H9 (cell line): ENCODE results near the gene CDC25C. TPM values are rescaled to one million over a fixed set of nuclear protein-coding genes. Genes with fewer than 3 reads are reported as not detected.

Experiments
- DNase-seq: peaks from one replicate; pipeline ENCODE4 v3.0.0-alpha.2; 2017
- H2AFZ ChIP-seq: one replicate; pipeline ENCODE4 v1.6.1; 2013; ENCODE audit warnings: mild to moderate bottlenecking, low read length, control low read depth, moderate library complexity
- H2AK5ac ChIP-seq: 2 replicates; pipeline ENCODE4 v1.6.1; 2013; ENCODE audit warnings: low read length, control low read depth, mixed read lengths; ENCODE audit not compliant: insufficient read length
- H2BK120ac ChIP-seq: one replicate; pipeline ENCODE4 v1.6.1; 2013; ENCODE audit warnings: low read depth, mild to moderate bottlenecking, low read length, control low read depth, inconsistent platforms; ENCODE audit not compliant: poor library complexity, severe bottlenecking
- H2BK12ac ChIP-seq: 2 replicates; pipeline ENCODE4 v1.6.1; 2013; ENCODE audit warnings: low read length, control low read depth, mixed read lengths, low read depth; ENCODE audit not compliant: insufficient read length
- H2BK15ac ChIP-seq: 2 replicates; pipeline ENCODE4 v1.6.1; 2013; ENCODE audit warnings: low read depth, low read length, control low read depth
- H2BK20ac ChIP-seq: one replicate; pipeline ENCODE4 v1.6.1; 2013; ENCODE audit warnings: low read depth, mild to moderate bottlenecking, low read length, control low read depth, inconsistent platforms; ENCODE audit not compliant: poor library complexity, severe bottlenecking
- H2BK5ac ChIP-seq: 2 replicates; pipeline ENCODE4 v1.6.1; 2013; ENCODE audit warnings: low read length, control low read depth, mixed read lengths; ENCODE audit not compliant: insufficient read length
- H3K14ac ChIP-seq: 2 replicates; pipeline ENCODE4 v1.6.1; 2013; ENCODE audit warnings: low read length, control low read depth; ENCODE audit not compliant: insufficient read depth
- H3K18ac ChIP-seq: 2 replicates; pipeline ENCODE4 v1.6.1; 2013; ENCODE audit warnings: low read depth, mild to moderate bottlenecking, mixed read lengths, low read length, control low read depth; ENCODE audit not compliant: insufficient read length
- H3K23ac ChIP-seq: 2 replicates; pipeline ENCODE4 v1.6.1; 2013; ENCODE audit warnings: low read length, control low read depth, mixed read lengths, low read depth; ENCODE audit not compliant: insufficient read length
- H3K23me2 ChIP-seq: 2 replicates; pipeline ENCODE4 v1.6.1; 2013; ENCODE audit warnings: low read depth, mild to moderate bottlenecking, mixed read lengths, low read length, control low read depth; ENCODE audit not compliant: insufficient read length, poor library complexity, severe bottlenecking
- H3K27ac ChIP-seq: 2 replicates; pipeline ENCODE4 v1.5.1; 2013; ENCODE audit warnings: low read length, control low read depth, mixed read lengths, low read depth; ENCODE audit not compliant: insufficient read length
- H3K27me3 ChIP-seq: 2 replicates; pipeline ENCODE4 v1.6.1; 2013; ENCODE audit warnings: low read length, control low read depth, inconsistent platforms; ENCODE audit not compliant: insufficient read depth
- H3K4ac ChIP-seq: 2 replicates; pipeline ENCODE4 v1.6.1; 2013; ENCODE audit warnings: low read depth, mild to moderate bottlenecking, control low read depth, inconsistent platforms, low read length, moderate library complexity
- H3K4me1 ChIP-seq: 2 replicates; pipeline ENCODE4 v1.6.1; 2013; ENCODE audit warnings: low read length, control low read depth, inconsistent platforms; ENCODE audit not compliant: insufficient read depth
- H3K4me2 ChIP-seq: 2 replicates; pipeline ENCODE4 v1.6.1; 2013; ENCODE audit warnings: low read length, control low read depth, mixed read lengths; ENCODE audit not compliant: insufficient read length, insufficient read depth
- H3K56ac ChIP-seq: 2 replicates; pipeline ENCODE4 v1.6.1; 2013; ENCODE audit warnings: low read depth, mild to moderate bottlenecking, mixed read lengths, low read length, control low read depth; ENCODE audit not compliant: insufficient read length
- H3K79me1 ChIP-seq: 2 replicates; pipeline ENCODE4 v1.6.1; 2013; ENCODE audit warnings: low read depth, mild to moderate bottlenecking, moderate library complexity, low read length, control low read depth, inconsistent platforms; ENCODE audit not compliant: insufficient read depth, poor library complexity, severe bottlenecking
- H3K79me2 ChIP-seq: 2 replicates; pipeline ENCODE4 v1.6.1; 2013; ENCODE audit warnings: low read length, control low read depth, inconsistent platforms; ENCODE audit not compliant: insufficient read depth
- H3K9ac ChIP-seq: 2 replicates; pipeline ENCODE4 v1.6.1; 2013; ENCODE audit warnings: low read length, control low read depth, mixed read lengths; ENCODE audit not compliant: insufficient read length; ENCODE audit errors: extremely low read depth
- H3K9me3 ChIP-seq: one replicate; pipeline ENCODE4 v1.6.1; 2013; ENCODE audit warnings: low read depth, low read length, inconsistent platforms; ENCODE audit not compliant: control insufficient read depth
- H3T11ph ChIP-seq: one replicate; pipeline ENCODE4 v1.6.1; 2013; ENCODE audit warnings: mild to moderate bottlenecking, low read length, control low read depth, inconsistent platforms
- H4K20me1 ChIP-seq: one replicate; pipeline ENCODE4 v1.6.1; 2013; ENCODE audit not compliant: control insufficient read depth, insufficient read length, insufficient read depth
- H4K5ac ChIP-seq: 2 replicates; pipeline ENCODE4 v1.6.1; 2013; ENCODE audit warnings: low read depth, mild to moderate bottlenecking, mixed read lengths, low read length, control low read depth; ENCODE audit not compliant: insufficient read length
- H4K8ac ChIP-seq: replicated peaks from 2 replicates; pipeline ENCODE4 v1.6.1; 2013; ENCODE audit warnings: low read length, control low read depth, mixed read lengths, low read depth; ENCODE audit not compliant: insufficient read length
- H4K91ac ChIP-seq: 2 replicates; pipeline ENCODE4 v1.6.1; 2013; ENCODE audit warnings: low read depth, mild to moderate bottlenecking, moderate library complexity, mixed read lengths, low read length, control low read depth; ENCODE audit not compliant: insufficient read length
- H3K27ac Mint-ChIP-seq, 3 experiments: 2 replicates in 2 of 3; 3 replicates in 1 of 3; pipeline ENCODE4 v1.8.0; 2020 to 2021; ENCODE audit warnings: mixed read lengths in 3 of 3, mild to moderate bottlenecking in 1 of 3, moderate library complexity in 1 of 3
- H3K27me3 Mint-ChIP-seq: 2 replicates; pipeline ENCODE4 v1.8.0; 2021; ENCODE audit warnings: low read depth, mild to moderate bottlenecking, moderate library complexity, mixed read lengths
- H3K36me3 Mint-ChIP-seq, 3 experiments: 2 replicates in 2 of 3; 3 replicates in 1 of 3; pipeline ENCODE4 v1.8.0; 2020 to 2021; ENCODE audit warnings: low read depth in 3 of 3, mixed read lengths in 3 of 3; ENCODE audit not compliant: insufficient read depth in 1 of 3
- H3K4me1 Mint-ChIP-seq, 2 experiments: 2 replicates each; pipeline ENCODE4 v1.8.0; 2020; ENCODE audit warnings: mixed read lengths in 2 of 2
- H3K4me3 Mint-ChIP-seq, 2 experiments: 2 replicates in 1 of 2; 3 replicates in 1 of 2; pipeline ENCODE4 v1.8.0; 2020 to 2021; ENCODE audit warnings: mild to moderate bottlenecking in 2 of 2, mixed read lengths in 2 of 2, moderate library complexity in 1 of 2
- H3K9me3 Mint-ChIP-seq, 2 experiments: 2 replicates in 1 of 2; 3 replicates in 1 of 2; pipeline ENCODE4 v1.8.0; 2020; ENCODE audit warnings: mild to moderate bottlenecking in 2 of 2, mixed read lengths in 2 of 2, moderate library complexity in 1 of 2
- WGBS: extraction: QIAGEN DNeasy Blood & Tissue Kit; methylation state at CpG from one replicate; pipeline ENCODE4 v1.1.7; 2013; ENCODE audit warnings: missing lambda C conversion rate, low lambda C conversion rate, mixed read lengths; ENCODE audit not compliant: insufficient read length; ENCODE audit errors: extremely low coverage; 5-methylcytosine and 5-hydroxymethylcytosine counted together
- total RNA-seq: library from RNA; stranded (reverse); gene quantifications from 2 replicates; pipeline ENCODE4 v1.2.1, GENCODE V29; 2021
- TF ChIP-seq, protein P1 (sequence below): fragments of 200-600 bp; sonication (generic); conservative IDR thresholded peaks from 3 replicates; pipeline ENCODE4 v1.8.0; 2021; ENCODE audit warnings: antibody characterized with exemption, mild to moderate bottlenecking

CDC25C gene
- total RNA-seq, 1 experiment from 2014 or later, result 22.8 TPM

DNA sequence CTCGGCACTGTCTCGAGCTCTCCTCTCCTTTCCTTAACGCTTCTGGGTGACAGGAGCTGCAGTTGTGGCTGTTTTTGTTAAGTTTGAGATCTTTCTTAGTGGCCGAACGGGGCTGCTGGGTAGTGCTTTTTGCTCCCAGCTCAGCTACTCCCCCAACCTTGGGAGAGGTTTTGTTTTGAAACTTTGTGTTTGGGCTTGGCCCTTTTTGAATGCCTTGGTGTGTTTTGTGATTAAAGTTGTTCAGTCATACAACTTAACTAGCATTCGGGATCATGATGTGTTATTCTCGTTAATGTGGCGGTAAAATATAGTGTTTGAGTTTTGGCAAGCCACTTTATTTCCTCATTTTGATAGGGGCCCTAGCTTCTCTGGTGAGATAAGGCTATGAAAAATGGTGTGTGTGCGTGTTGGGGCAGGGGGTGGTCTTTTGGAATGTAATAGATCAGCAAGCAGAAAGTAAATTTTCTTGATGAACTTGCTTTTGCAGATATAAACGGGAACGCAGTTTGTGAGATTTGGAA is 22.0 kb upstream of the CDC25C start:
- Mint-ChIP-seq H3K36me3 (peaks cover 3 to 26% (median 17%) of the 10 kb centered on the region in 3 experiments; a peak in 6 of 7 replicates), H3K9me3 (peaks cover 0 to 4% of the 10 kb centered on the region in 2 experiments; a peak in 1 of 5 replicates), H3K4me1 (peaks cover 24 to 28% of the 10 kb centered on the region in 2 experiments), H3K27me3 (no peaks in the 10 kb centered on the region), H3K4me3 (peak overlapping the region; percentile 88 to 98), H3K27ac (peak overlapping the region; percentile 93 to 99 (median 98))
- no peaks in the 10 kb centered on the region for H4K20me1 ChIP-seq
- H3K79me1 ChIP-seq, result no peaks in the 10 kb centered on the region
- H2BK15ac ChIP-seq, result no peak overlapping the region
- peaks cover 25% of the 10 kb centered on the region; the same call in 1 of the 2 replicates for H3K79me2 ChIP-seq
- H3K27me3 ChIP-seq, result no peaks in the 10 kb centered on the region
- H3K4me2 ChIP-seq, result peak overlapping the region; percentile 88
- no peak overlapping the region for H4K91ac ChIP-seq
- TF ChIP-seq, protein P1, sequence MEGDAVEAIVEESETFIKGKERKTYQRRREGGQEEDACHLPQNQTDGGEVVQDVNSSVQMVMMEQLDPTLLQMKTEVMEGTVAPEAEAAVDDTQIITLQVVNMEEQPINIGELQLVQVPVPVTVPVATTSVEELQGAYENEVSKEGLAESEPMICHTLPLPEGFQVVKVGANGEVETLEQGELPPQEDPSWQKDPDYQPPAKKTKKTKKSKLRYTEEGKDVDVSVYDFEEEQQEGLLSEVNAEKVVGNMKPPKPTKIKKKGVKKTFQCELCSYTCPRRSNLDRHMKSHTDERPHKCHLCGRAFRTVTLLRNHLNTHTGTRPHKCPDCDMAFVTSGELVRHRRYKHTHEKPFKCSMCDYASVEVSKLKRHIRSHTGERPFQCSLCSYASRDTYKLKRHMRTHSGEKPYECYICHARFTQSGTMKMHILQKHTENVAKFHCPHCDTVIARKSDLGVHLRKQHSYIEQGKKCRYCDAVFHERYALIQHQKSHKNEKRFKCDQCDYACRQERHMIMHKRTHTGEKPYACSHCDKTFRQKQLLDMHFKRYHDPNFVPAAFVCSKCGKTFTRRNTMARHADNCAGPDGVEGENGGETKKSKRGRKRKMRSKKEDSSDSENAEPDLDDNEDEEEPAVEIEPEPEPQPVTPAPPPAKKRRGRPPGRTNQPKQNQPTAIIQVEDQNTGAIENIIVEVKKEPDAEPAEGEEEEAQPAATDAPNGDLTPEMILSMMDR, result no peak
- peak overlapping the region; percentile 74; the same call in 1 of the 2 replicates for H3K14ac ChIP-seq
- no peaks in the 10 kb centered on the region for H3K9me3 ChIP-seq
- no peak overlapping the region for H3T11ph ChIP-seq
- H3K23me2 ChIP-seq, result peaks cover 9% of the 10 kb centered on the region
- peak overlapping the region; percentile 79 for H3K9ac ChIP-seq
- no peak overlapping the region for H2BK120ac ChIP-seq
- H2BK20ac ChIP-seq, result no peak overlapping the region
- H2AK5ac ChIP-seq, result no peak overlapping the region
- H3K4ac ChIP-seq, result no peak overlapping the region
- H4K8ac ChIP-seq, result no peak overlapping the region
- DNase-seq, result no peak
- H3K56ac ChIP-seq, result no peak overlapping the region
- WGBS, result no CpG with 5 or more reads among the region's 11 CpGs
- H2BK5ac ChIP-seq, result no peak overlapping the region
- H4K5ac ChIP-seq, result no peak overlapping the region
- H3K23ac ChIP-seq, result no peak overlapping the region
- no peak overlapping the region for H2AFZ ChIP-seq
- no peak overlapping the region for H3K27ac ChIP-seq
- H3K18ac ChIP-seq, result no peak overlapping the region
- H3K4me1 ChIP-seq, result peaks cover 6% of the 10 kb centered on the region
- no peak overlapping the region for H2BK12ac ChIP-seq
